Stimulated activated CD8-positive, alpha-beta memory T cell treated with anti-CD3 and anti-CD28 coated beads, Interleukin-15, amount 100 ng/mL, for 24 hours (primary cell): ENCODE results near the gene LPIN3.

ENCODE experiments used
- DNase-seq: peaks from one replicate; pipeline ENCODE4 v3.0.0-alpha.2; 2020; ENCODE audit warnings: low read depth

Gene LPIN3

DNA sequence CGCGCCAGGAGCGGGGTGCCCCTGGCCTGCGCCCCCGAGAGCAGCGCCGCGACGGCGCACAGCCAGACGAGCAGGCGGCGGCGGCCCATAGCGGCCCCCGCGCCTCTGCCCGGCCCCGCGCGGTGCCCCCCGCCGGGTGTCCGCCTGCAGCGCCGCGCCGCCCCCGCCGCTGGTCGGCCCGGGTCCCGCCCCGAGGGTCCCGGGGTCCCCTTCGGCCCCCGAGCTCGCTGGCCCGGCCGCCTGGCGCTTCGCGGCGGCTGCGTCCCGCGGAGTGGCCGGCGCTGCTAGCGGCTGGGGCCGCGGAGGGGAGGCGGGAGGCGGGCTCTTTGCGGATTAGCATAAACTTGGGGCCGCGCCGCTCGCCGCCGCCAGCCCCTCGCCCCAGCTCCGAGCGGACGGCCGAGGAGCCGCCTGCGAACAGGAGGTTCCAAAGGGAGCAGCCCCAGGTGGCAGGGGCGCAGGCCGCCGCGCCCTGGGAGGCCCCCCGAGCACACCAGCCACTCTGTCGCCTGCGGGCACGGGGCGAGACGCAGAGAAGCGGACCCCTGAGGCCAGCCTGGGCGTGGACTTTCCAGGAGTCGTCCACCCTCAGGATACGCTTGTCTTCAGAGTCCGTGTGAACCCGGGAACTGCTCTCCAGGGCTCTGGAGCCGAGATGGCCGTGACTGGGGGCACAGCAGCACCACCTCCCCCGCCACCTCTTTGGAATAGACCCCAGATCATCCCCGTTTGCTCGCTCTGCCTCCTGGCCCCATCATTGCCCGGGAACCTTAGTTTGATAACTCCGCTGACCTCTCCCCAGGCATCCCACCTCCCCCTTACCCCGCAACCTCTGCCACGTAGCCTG, 26.1 kb downstream of the LPIN3 start, which contains the start of gene EMILIN3:
Gene EMILIN3 (minus strand): TSS at position 273 of the 847 bp plus-strand sequence. CDS start 184 bp downstream, at position 89.
- no peak for DNase-seq

GRCh38 chr20:41367393-41367695, 26.7 kb downstream of the LPIN3 start:
- DNase-seq, result no peak

DNA sequence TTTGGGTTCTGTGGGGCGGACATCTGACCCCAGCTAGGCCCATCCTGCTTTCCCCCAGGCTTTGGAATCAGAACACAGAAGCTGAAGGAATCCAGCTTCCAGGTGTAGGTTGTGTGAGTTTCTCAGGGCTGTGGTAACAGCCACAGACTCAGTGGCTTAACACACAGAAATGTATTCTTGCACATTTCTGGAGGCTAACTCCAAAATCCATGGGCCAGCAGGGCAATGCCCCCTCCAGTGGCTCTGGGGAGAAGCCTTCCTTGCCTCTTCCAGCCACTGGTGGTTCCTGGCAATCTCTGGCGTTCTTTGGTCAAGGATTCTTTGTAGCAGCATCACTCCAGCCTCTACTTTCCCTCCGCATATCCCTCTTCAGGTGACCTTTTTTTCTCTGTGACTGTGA, 27.3 kb downstream of the LPIN3 start:
- no peak for DNase-seq

DNA sequence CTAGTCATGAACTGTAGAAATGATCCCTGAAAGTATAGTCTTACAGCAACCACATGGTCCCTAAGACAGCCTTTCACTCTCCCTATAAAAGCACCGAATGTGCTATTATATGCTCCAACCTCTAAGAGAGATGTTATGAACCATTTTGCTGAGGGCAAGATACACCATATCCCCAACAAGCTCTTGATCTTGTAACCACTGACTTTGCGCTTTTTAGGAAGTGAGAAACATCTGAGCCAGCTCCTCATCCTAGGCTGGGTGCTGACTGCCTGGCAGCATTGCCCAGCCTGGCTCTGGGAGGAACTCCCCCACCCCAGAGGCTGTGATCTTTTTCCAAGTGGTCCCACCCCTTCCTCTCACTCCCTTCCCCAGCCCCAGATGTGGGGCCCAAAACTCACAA, 29.1 kb downstream of the LPIN3 start:
- no peak for DNase-seq

DNA sequence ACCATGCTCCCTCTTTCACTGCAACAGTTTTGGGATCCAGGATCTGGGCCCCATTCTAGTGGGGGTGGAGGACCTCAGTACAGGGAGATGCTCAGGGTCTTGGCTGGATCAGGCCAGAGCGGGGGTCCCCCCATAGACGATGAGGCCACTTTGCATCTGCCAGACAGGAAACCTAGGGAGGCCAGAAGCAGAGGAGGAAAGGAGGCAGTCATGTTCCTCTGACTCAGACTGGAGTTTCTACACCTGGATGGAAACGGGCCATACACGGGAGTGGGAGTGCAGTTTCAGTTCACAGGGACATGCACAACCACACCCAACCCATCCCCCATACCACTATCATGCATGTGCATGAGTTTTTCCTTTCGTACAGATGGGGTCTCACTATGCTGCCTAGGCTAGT, 29.6 kb downstream of the LPIN3 start:
- DNase-seq, result no peak

- no peak for DNase-seq
Observed at GRCh38 chr20:41371371-41371770, 30.8 kb downstream of the LPIN3 start.

DNA sequence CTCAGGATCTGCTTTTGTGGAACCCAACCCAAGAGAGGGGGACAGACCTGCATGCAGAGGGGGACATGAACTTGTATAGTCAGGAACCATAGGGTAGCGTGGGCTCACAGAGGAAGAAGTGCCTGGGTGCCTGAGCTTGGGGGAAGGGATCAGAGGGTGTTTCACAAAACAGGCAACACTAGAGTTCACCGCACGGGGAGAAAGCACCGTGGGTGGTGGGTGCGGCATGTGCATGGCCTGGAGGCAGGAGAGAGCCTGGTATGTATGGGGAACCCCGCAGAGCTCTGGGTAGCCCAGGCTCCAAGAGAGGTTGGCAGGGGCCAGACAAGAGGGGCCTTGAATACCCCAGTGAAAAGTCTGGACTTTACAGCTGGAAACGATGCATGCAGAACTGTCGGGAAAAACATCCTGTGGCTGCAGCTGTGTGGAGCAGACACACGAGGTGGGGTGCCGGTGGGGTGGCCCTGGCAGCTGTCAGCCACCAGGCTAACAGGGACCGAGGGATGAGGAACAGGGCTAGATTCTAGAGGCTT, 32.7 kb downstream of the LPIN3 start:
- DNase-seq, result no peak

DNA sequence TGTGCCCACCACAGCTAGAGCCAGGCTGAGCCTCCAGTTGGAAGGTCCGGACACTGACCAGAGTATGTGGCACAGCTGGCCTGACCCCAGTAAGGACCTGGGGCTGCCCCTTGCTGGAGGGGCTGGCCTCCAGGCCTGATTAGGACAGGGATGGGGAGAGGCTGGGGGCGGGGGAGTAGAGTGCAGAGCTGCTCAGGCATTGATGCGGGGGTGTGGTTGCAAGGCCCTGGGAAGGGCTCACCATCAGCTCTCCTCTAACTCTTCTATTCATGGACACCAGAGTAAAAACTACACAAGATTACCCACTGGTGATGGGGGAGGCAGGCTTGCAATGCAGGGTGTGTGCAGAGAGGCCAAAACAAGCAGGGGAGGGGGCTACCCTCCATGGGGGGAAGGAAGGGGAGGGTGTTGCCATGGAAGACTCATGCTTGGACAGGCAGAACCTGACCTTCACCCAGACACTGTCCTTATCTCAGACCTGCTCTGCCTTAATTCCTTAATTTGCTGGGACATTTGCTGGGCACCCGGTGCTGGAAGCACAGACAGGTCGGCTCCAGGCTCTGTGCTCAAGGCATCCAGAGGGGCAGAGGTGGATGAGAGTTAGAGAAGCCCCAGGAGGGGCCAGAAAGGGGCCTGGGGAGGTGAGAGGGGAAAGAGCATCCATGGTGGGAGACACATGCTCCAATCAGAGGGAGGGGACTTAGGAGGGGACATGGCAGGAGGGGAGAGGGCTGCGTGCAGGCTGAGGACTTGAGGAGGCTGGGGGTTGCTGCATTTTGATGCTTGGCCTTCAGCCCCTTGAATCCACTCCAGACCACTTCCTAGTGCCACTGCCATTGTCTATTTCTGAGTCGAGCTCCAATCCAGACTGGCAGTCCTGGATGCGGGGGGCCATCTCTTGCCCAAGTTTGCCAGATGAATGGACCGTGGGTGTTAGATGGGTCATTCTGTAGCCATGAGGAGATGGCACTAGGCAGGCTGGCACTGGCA, 33.6 kb downstream of the LPIN3 start:
- DNase-seq, result no peak

GRCh38 chr20:41375846-41376245, 35.2 kb downstream of the LPIN3 start:
- DNase-seq, result no peak

- no peak for DNase-seq
Observed at GRCh38 chr20:41376349-41376748, 35.7 kb downstream of the LPIN3 start.

DNA sequence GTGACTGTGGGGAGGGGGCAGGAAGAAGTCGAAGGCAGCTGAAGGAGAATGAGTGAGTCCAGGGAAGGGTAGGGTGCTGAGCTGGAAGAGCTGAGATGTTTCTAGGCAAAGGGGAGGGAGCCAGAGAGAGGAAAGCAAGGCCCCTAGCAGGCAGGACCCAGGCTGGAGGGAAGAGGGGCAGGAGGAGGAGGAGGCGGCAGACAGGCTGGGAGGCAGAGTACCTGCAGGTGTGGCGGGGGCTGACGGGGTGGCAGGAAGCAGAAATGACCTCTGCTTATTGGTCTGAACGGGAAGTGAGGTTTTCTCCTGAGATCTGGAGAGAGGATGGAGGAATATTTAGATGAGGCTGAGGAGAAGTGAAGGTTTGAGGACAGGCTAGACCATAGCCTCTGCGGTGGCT, 36.7 kb downstream of the LPIN3 start:
- DNase-seq, result no peak

- DNase-seq, result no peak
Observed at GRCh38 chr20:41379551-41379950, 38.9 kb downstream of the LPIN3 start.

GRCh38 chr20:41380551-41381193, 40.1 kb downstream of the LPIN3 start:
- DNase-seq, result no peak

DNA sequence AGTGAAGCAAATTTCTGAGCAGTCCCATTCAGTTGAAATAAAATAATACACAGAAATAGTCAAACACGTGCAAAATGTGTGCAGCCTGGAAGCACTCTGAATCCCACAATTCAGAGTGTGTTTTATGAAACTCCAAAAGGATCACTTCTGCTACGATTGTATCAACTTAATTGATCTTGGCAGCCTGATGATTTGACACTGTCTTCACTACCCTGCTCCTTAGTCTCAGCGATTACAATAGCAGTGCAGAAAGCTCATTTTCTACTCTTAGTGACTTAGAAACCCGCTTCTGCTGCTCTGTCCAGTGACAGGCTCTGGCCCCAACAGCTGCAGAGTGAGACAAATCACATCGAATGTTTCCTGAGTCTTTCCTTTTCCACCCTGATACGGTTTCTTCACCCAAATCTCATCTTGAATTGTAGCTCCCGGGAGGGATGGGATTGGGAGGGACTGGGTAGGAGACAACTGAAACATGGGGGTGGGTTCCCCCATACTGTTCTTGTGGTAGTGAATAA, 42.2 kb downstream of the LPIN3 start:
- DNase-seq, result no peak

GRCh38 chr20:41386502-41387427, 46.1 kb downstream of the LPIN3 start:
- DNase-seq, result no peak

DNA sequence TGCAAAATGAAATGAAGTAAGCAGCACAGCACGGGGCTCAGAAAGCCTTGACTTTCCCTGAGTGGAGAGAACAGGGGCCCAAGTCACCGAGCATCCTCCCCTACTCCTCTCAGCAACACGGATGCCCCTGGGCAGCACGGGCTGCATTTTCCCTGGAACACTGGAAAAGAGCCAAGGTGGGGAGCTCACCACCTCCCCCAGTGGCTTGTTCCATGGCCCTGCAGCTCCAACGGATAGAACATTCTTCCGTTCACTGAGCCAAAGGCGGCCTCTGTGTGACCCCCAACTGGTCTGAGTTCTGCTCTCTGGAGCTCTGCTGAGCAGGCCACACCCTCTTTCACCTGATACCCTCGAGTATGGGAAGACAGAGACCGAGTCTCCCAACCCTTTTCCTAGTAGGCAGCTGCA, 46.8 kb downstream of the LPIN3 start:
- no peak for DNase-seq

- DNase-seq, result no peak
Observed at GRCh38 chr20:41390889-41391288, 50.3 kb downstream of the LPIN3 start.

DNA sequence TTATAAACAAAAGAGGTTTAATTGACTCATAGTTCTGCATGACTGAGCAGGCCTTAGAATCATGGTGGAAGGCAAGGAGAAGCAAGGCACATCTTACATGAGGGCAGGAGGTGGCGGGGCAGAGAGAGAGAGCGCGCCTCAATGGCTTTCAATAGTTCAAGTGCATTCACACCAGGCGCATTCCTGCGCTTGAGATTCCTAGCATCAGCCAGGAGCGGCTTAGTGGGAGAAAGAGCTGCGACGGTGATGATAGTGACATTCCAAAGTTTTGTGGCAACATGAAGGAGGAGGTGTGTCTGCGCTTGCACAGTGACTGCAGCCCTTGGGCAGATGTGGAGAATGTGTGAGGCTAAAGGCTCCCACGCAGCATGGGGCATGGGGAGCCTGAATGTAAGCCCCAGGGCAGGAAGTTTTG, 51.0 kb downstream of the LPIN3 start:
- no peak for DNase-seq

DNA sequence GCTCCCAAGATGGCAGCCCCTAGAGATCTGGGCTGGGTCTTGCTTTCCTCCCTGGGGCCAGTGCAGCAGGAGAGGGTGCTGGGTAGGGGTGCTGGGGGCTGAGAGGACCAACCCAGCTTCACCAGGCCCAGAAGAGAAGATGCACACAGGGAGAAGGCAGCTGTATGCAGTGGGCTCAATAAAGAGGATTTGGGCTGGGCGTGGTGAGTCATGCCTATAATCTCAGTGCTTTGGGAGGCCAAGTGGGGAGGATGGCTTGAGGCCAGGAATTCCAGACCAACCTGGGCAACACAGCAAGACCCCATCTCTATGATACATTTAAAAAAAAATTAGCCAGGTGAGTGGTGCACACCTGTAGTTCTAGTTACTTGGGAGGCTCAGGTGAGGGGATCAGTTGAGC, 51.7 kb downstream of the LPIN3 start:
- DNase-seq, result no peak

DNA sequence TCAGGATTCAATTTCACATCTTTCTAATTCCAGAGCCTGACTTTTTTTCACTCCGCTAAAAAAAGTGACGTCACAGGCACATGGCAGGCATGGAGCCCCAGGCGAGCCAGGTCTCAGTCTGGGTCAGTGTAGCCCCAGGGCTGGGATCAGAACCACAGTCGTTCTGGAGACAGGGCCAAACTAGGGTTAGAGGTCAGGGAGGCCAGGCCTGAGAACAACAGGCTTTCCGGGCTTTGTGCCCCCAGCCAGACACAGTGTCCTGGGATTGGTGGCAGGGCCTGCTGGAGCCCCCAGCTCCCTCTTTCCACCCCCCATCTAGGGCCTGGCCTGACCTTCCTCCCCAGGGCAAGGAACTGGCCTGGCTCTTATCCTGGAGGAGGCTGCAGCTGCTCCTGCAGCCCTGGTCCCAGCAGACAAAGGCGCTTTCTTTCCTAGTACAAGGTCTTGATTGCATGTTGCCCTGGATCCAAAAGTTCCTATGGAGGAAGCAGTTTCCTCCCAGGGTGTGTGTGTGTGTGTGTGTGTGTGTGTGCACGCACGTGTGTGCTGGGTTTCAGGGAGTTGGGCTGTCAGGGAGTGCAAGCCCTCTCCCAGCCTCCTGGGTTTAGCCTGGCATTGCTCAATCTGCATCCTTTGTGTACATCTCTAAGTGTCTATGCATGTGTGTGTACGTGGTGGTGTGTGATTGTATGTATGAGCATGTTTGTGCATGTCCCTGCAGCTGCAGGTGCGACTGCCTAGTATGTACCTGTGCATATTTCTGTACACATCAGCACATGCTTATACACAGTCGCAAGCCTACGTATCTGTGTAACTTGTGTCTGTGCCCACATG, 52.5 kb downstream of the LPIN3 start:
- DNase-seq, result no peak
